ENCODE measurements around the gene ANKRD22. TPM values are rescaled to one million over a fixed set of nuclear protein-coding genes. Genes with fewer than 3 reads are reported as not detected.

ANKRD22 gene
- total and polyA plus RNA-seq, 2 donors (not counting 1 experiment from before 2014, with no cell fraction given), result 0.09 TPM; not detected in 1

DNA sequence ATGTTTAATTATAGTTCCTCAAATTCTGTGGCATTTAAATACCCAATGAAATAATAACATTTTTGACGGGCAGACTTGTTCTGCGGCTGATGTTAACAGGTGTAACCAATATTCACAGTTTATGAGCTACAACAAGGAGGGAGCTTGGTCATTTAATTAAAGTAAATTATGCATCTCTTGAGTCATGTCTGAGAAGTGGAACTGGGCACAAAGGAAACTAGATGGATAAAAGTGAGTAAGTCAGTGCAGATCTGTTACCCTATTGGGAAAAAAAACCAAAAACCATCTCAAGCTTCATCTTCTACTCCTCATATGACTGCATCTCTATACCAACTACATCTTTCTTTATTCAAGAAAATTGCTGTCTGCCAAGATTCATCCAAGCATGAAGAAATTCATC lies 24.0 kb downstream of the ANKRD22 start:
- Mint-ChIP-seq H3K4me1 (peaks cover 18% of the 10 kb centered on the region), H3K27me3 (peaks cover 3% of the 10 kb centered on the region)
- H3K4me1 ChIP-seq (ENCODE audit: control insufficient read depth in 2 of 2, insufficient read depth in 2 of 2, low read length in 2 of 2), result peaks cover 8 to 13% of the 10 kb centered on the region in 2 donors

DNA sequence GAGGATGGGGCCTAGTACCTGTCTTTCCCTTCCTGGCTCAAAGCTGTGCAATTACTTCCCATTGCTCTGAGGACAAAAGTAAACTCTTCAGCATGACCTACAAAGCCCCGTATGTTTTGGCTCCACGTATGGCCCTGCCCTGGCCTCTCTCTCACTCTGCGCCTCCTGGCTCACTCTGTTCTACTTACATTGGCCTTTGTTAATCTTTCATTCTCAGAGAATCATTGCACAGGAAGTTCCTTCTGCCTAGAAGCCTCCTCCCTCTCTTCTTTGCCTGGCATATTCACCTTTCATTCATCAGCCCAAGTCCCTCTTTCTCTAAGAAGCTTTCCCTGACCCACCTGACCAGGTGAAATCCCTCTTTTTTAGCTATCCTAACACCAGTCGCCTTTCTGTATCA lies 25.3 kb downstream of the ANKRD22 start:
- Histone ChIP-seq H3K4me1 (ENCODE audit: control insufficient read depth in 2 of 2, insufficient read depth in 2 of 2, low read length in 2 of 2) (peaks cover 8 to 10% of the 10 kb centered on the region in 2 donors), H2AFZ (ENCODE audit: insufficient read depth, low read depth, low read length, poor library complexity, severe bottlenecking) (peak overlapping the region; percentile 47), H3K36me3 (replicated peaks in 1 of 2; ENCODE audit: control extremely low read depth in 1 of 2, control insufficient read depth in 1 of 2, extremely low read depth in 1 of 2, insufficient read depth in 2 of 2, low read length in 1 of 2) (no peaks in the 10 kb centered on the region), H4K20me1 (ENCODE audit: control insufficient read depth, insufficient read depth, low read length, poor library complexity, severe bottlenecking) (no peaks in the 10 kb centered on the region), H3K4me2 (replicated peaks; ENCODE audit: low read depth, low read length, poor library complexity, severe bottlenecking) (no peak overlapping the region), H3K27me3 (replicated peaks in 1 of 4; ENCODE audit: control extremely low read depth in 1 of 4, control insufficient read depth in 3 of 4, insufficient read depth in 4 of 4, low read length in 3 of 4) (no peaks in the 10 kb centered on the region), H3K9ac (ENCODE audit: low read length) (no peak overlapping the region), H3K9me3 (ENCODE audit: control extremely low read depth in 1 of 3, control insufficient read depth in 2 of 3, insufficient read depth in 1 of 3, low read length in 2 of 3) (no peaks in the 10 kb centered on the region), H3K4me3 (ENCODE audit: control extremely low read depth in 1 of 5, extremely low read depth in 1 of 5, insufficient read depth in 1 of 5, low read depth in 2 of 5, low read length in 4 of 5) (no peak overlapping the region), H3K27ac (ENCODE audit: low read length in 2 of 2) (no peak overlapping the region), H3K79me2 (ENCODE audit: control insufficient read depth, insufficient read depth, low read length) (no peaks in the 10 kb centered on the region)
- peaks cover 3% of the 10 kb centered on the region for H3K27me3 Mint-ChIP-seq
- H3K9me3 Mint-ChIP-seq (ENCODE audit: insufficient read depth), result no peaks in the 10 kb centered on the region
- no peak overlapping the region for H3K4me3 Mint-ChIP-seq
- intact Hi-C loops (cut with micrococcal nuclease), result no loop called here
- no peak for TF ChIP-seq EZH2 (IDR thresholded peaks at IDR 0.05; ENCODE audit: borderline replicate concordance, insufficient read depth, low read depth, low read length, poor library complexity, severe bottlenecking)
- TF ChIP-seq, protein P1, sequence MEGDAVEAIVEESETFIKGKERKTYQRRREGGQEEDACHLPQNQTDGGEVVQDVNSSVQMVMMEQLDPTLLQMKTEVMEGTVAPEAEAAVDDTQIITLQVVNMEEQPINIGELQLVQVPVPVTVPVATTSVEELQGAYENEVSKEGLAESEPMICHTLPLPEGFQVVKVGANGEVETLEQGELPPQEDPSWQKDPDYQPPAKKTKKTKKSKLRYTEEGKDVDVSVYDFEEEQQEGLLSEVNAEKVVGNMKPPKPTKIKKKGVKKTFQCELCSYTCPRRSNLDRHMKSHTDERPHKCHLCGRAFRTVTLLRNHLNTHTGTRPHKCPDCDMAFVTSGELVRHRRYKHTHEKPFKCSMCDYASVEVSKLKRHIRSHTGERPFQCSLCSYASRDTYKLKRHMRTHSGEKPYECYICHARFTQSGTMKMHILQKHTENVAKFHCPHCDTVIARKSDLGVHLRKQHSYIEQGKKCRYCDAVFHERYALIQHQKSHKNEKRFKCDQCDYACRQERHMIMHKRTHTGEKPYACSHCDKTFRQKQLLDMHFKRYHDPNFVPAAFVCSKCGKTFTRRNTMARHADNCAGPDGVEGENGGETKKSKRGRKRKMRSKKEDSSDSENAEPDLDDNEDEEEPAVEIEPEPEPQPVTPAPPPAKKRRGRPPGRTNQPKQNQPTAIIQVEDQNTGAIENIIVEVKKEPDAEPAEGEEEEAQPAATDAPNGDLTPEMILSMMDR (IDR thresholded peaks at IDR 0.05), result no peak
- H3K4me1 Mint-ChIP-seq, result peaks cover 14% of the 10 kb centered on the region
- peak overlapping the region; percentile 1 for H3K27ac Mint-ChIP-seq
- DNase-seq (no peak), ATAC-seq (ENCODE audit: low read depth) (no peak)
- ChIA-PET CTCF (interaction anchor here (1.2 to 22.4 kb wide), 4 partner anchors 9 to 203 kb away, joined by 4 to 749 read pairs (median 16); no protein-coding TSS in a partner anchor), POLR2A (no interaction called here)
- WGBS (ENCODE audit: insufficient coverage), result 100% methylated on average over 3 of the region's 4 CpGs

More for the DNA sequence above, 24.0 kb downstream of the ANKRD22 start:
- Histone ChIP-seq H3K4me3 (ENCODE audit: control extremely low read depth in 1 of 5, extremely low read depth in 1 of 5, insufficient read depth in 1 of 5, low read depth in 2 of 5, low read length in 4 of 5) (no peak overlapping the region), H3K36me3 (replicated peaks in 1 of 2; ENCODE audit: control extremely low read depth in 1 of 2, control insufficient read depth in 1 of 2, extremely low read depth in 1 of 2, insufficient read depth in 2 of 2, low read length in 1 of 2) (no peaks in the 10 kb centered on the region), H4K20me1 (ENCODE audit: control insufficient read depth, insufficient read depth, low read length, poor library complexity, severe bottlenecking) (no peaks in the 10 kb centered on the region), H3K79me2 (ENCODE audit: control insufficient read depth, insufficient read depth, low read length) (no peaks in the 10 kb centered on the region), H3K27me3 (replicated peaks in 1 of 4; ENCODE audit: control extremely low read depth in 1 of 4, control insufficient read depth in 3 of 4, insufficient read depth in 4 of 4, low read length in 3 of 4) (no peaks in the 10 kb centered on the region), H3K9ac (ENCODE audit: low read length) (no peak overlapping the region), H3K4me2 (replicated peaks; ENCODE audit: low read depth, low read length, poor library complexity, severe bottlenecking) (no peak overlapping the region), H3K27ac (ENCODE audit: low read length in 2 of 2) (no peak overlapping the region), H2AFZ (ENCODE audit: insufficient read depth, low read depth, low read length, poor library complexity, severe bottlenecking) (no peak overlapping the region), H3K9me3 (ENCODE audit: control extremely low read depth in 1 of 3, control insufficient read depth in 2 of 3, insufficient read depth in 1 of 3, low read length in 2 of 3) (no peaks in the 10 kb centered on the region)
- Mint-ChIP-seq H3K9me3 (ENCODE audit: insufficient read depth) (no peaks in the 10 kb centered on the region), H3K27ac (no peak overlapping the region), H3K4me3 (no peak overlapping the region)
- no peak for ATAC-seq (ENCODE audit: low read depth)
- WGBS (ENCODE audit: insufficient coverage), result no CpG with 5 or more reads among the region's 2 CpGs
- intact Hi-C loops (cut with micrococcal nuclease), result no loop called here
- DNase-seq, result no peak
- ChIA-PET CTCF (interaction anchor here (1.3 to 22.4 kb wide), 6 partner anchors 8 to 390 kb away, joined by 3 to 749 read pairs (median 5); no protein-coding TSS in a partner anchor), POLR2A (no interaction called here)
- TF ChIP-seq, protein P1 (IDR thresholded peaks at IDR 0.05), result no peak
- no peak for TF ChIP-seq EZH2 (IDR thresholded peaks at IDR 0.05; ENCODE audit: borderline replicate concordance, insufficient read depth, low read depth, low read length, poor library complexity, severe bottlenecking)
